ENCODE measurements around the gene PDS5B.

Gene PDS5B

GRCh38 chr13:32761472-32761871 is 175.2 kb downstream of the PDS5B start:
- Histone ChIP-seq H3K9ac (ENCODE audit: low read depth, low read length) (no peak overlapping the region), H3K9me3 (ENCODE audit: control insufficient read depth, insufficient read depth, low read length) (no peaks in the 10 kb centered on the region), H3K4me1 (ENCODE audit: control insufficient read depth, insufficient read depth, low read length) (no peaks in the 10 kb centered on the region), H3K36me3 (ENCODE audit: control insufficient read depth, insufficient read depth, low read length) (peaks cover 4% of the 10 kb centered on the region), H3K27me3 (ENCODE audit: control insufficient read depth, insufficient read depth, low read length) (no peaks in the 10 kb centered on the region), H3K4me3 (ENCODE audit: low read depth, low read length) (no peak overlapping the region)

DNA sequence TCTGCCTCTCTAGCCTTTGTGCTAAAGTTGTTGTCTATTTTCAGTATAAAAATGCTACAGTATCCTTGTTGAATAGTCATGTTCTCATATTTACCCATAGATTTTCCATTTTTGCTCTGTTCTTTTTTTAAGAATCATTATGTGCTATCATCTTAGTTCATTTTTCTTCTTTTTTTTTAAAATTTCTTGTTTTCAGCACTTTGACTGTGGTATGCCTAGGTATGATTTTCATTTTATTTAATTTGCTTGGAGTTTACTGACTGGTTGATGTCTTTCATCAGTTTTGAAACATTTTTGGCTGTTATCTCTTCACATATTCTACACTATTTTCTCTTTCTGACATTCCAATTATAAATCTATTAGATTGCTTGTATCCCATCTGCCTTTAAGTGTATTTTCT is 192.9 kb downstream of the PDS5B start:
- Histone ChIP-seq H3K36me3 (ENCODE audit: control insufficient read depth, insufficient read depth, low read length) (no peaks in the 10 kb centered on the region), H3K4me1 (ENCODE audit: control insufficient read depth, insufficient read depth, low read length) (no peaks in the 10 kb centered on the region), H3K9ac (ENCODE audit: low read depth, low read length) (no peak overlapping the region), H3K9me3 (ENCODE audit: control insufficient read depth, insufficient read depth, low read length) (no peaks in the 10 kb centered on the region), H3K4me3 (ENCODE audit: low read depth, low read length) (no peak overlapping the region), H3K27me3 (ENCODE audit: control insufficient read depth, insufficient read depth, low read length) (no peaks in the 10 kb centered on the region)

DNA sequence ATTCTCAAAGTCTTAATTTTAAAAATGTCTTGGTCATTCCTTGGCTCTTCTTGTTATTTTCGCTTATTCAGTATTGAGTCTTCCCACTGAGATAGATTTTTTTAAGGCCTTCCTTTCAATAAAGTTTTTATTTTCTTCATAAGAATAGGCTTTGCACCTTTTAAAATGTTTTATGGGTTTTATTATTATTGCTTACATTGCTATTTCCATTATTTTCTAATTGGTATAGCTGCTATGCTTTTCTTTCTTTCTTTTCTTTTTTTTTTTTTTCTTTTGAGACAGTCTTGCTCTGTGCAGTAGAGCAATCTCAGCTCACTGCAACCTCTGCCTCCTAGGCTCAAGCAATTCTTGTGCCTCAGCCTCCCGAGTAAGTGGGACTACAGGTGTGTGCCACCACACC is 195.7 kb downstream of the PDS5B start:
- Histone ChIP-seq H3K9me3 (ENCODE audit: control insufficient read depth, insufficient read depth, low read length) (no peaks in the 10 kb centered on the region), H3K27me3 (ENCODE audit: control insufficient read depth, insufficient read depth, low read length) (no peaks in the 10 kb centered on the region), H3K9ac (ENCODE audit: low read depth, low read length) (no peak overlapping the region), H3K36me3 (ENCODE audit: control insufficient read depth, insufficient read depth, low read length) (no peaks in the 10 kb centered on the region), H3K4me1 (ENCODE audit: control insufficient read depth, insufficient read depth, low read length) (no peaks in the 10 kb centered on the region), H3K4me3 (ENCODE audit: low read depth, low read length) (no peak overlapping the region)

DNA sequence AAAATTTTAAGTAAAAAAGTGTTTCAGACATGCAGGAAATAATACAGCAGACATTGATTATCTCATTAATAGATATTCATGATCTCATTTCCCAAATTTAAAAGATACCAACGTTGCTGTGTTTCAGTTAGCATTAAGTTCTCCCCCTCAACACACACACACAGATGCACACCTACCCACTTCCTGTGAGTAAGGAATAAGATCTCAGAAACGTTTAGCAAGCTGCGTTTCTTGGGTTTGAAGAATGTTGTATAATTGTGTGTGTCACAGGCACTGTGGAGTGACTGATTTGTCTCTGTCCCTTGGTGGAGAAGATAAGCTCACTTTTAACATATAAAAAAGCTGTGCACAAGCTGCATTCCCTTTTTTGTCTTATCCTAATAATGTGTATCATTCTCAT is 196.8 kb downstream of the PDS5B start:
- Histone ChIP-seq H3K9me3 (ENCODE audit: control insufficient read depth, insufficient read depth, low read length) (no peaks in the 10 kb centered on the region), H3K4me3 (ENCODE audit: low read depth, low read length) (no peak overlapping the region), H3K9ac (ENCODE audit: low read depth, low read length) (no peak overlapping the region), H3K27me3 (ENCODE audit: control insufficient read depth, insufficient read depth, low read length) (no peaks in the 10 kb centered on the region), H3K4me1 (ENCODE audit: control insufficient read depth, insufficient read depth, low read length) (no peaks in the 10 kb centered on the region), H3K36me3 (ENCODE audit: control insufficient read depth, insufficient read depth, low read length) (no peaks in the 10 kb centered on the region)

DNA sequence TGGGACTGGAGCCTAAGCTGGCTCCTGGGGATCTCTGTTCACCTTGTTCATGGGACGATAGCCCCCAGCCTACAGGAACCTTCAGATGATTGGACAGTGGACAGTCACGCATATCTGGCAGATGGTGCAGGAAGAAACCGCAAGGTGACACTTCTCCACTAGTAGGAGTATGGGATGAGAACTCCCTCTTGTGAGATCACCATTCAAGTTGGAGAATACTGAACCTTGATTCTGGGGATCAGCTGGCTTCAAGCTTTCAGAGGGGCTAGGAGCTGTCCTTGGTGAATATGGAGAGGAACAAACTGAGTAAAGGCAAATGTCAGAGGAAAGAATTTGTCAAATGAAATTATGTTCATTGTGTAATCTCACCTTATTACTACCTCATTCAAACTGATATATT is 204.5 kb downstream of the PDS5B start:
- H3K4me3 ChIP-seq (ENCODE audit: low read depth, low read length), result no peak overlapping the region
- H3K36me3 ChIP-seq (ENCODE audit: control insufficient read depth, insufficient read depth, low read length), result no peaks in the 10 kb centered on the region
- H3K9me3 ChIP-seq (ENCODE audit: control insufficient read depth, insufficient read depth, low read length), result no peaks in the 10 kb centered on the region
- no peak overlapping the region for H3K9ac ChIP-seq (ENCODE audit: low read depth, low read length)
- H3K4me1 ChIP-seq (ENCODE audit: control insufficient read depth, insufficient read depth, low read length), result no peaks in the 10 kb centered on the region
- H3K27me3 ChIP-seq (ENCODE audit: control insufficient read depth, insufficient read depth, low read length), result no peaks in the 10 kb centered on the region

DNA sequence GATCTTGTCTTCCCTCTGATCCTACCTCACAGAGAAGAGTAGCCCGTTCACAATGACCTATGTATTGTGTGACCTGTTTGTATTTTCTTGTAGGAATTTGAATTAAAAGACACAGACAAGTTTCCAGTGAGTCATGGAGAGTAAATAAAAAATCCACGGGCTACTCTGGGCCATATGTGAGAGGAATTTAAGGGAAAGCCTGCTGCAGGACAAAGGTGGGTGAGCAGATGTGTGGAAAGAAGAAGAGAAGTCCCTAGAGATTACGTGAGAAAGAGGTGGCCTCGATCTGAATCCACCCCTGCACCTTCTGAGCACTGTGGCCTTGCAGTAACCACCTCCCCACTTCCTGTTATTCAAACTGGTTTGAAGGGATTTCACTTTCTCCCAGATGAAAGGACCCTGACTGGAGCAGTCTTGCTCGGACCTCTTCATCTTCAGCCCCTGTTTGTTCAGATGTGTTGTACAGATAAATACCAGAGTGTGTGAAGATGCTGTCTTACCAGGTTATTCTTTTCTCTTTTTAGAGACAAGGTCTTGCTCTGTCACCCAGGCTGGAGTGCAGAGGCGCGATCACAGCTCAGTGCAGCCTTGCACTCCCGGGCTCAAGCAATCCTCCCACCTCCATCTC is 205.4 kb downstream of the PDS5B start:
- Histone ChIP-seq H3K9ac (ENCODE audit: low read depth, low read length) (no peak overlapping the region), H3K4me1 (ENCODE audit: control insufficient read depth, insufficient read depth, low read length) (no peaks in the 10 kb centered on the region), H3K9me3 (ENCODE audit: control insufficient read depth, insufficient read depth, low read length) (no peaks in the 10 kb centered on the region), H3K4me3 (ENCODE audit: low read depth, low read length) (no peak overlapping the region), H3K36me3 (ENCODE audit: control insufficient read depth, insufficient read depth, low read length) (no peaks in the 10 kb centered on the region), H3K27me3 (ENCODE audit: control insufficient read depth, insufficient read depth, low read length) (no peaks in the 10 kb centered on the region)

GRCh38 chr13:32796754-32797153 is 210.5 kb downstream of the PDS5B start:
- Histone ChIP-seq H3K4me1 (ENCODE audit: control insufficient read depth, insufficient read depth, low read length) (peaks cover 4% of the 10 kb centered on the region), H3K9me3 (ENCODE audit: control insufficient read depth, insufficient read depth, low read length) (no peaks in the 10 kb centered on the region), H3K9ac (ENCODE audit: low read depth, low read length) (no peak overlapping the region), H3K4me3 (ENCODE audit: low read depth, low read length) (no peak overlapping the region), H3K27me3 (ENCODE audit: control insufficient read depth, insufficient read depth, low read length) (no peaks in the 10 kb centered on the region), H3K36me3 (ENCODE audit: control insufficient read depth, insufficient read depth, low read length) (no peaks in the 10 kb centered on the region)

DNA sequence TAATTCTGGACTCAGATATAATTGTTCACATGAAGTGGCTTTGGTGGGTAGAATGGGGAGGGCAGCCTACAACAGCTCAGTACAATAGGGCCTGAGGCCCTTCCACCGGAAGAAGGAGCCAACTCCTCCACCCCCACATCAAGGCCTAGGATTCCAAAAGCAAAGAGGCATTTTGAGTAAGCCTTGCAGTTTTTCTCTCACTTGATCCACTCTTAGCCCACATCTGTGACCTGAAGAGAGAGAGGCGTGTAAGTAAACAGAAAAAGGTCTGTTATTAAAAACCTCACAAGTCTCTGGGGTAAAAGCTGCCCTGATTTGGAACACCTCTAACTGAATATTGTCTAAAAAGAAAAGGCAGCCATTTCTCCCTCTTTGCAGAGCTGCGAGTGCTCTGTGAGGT is 215.9 kb downstream of the PDS5B start:
- H3K36me3 ChIP-seq (ENCODE audit: control insufficient read depth, insufficient read depth, low read length), result no peaks in the 10 kb centered on the region
- no peak overlapping the region for H3K9ac ChIP-seq (ENCODE audit: low read depth, low read length)
- peaks cover 4% of the 10 kb centered on the region for H3K4me1 ChIP-seq (ENCODE audit: control insufficient read depth, insufficient read depth, low read length)
- H3K4me3 ChIP-seq (ENCODE audit: low read depth, low read length), result no peak overlapping the region
- no peaks in the 10 kb centered on the region for H3K27me3 ChIP-seq (ENCODE audit: control insufficient read depth, insufficient read depth, low read length)
- H3K9me3 ChIP-seq (ENCODE audit: control insufficient read depth, insufficient read depth, low read length), result no peaks in the 10 kb centered on the region

GRCh38 chr13:32804673-32805230 is 218.5 kb downstream of the PDS5B start:
- no peak overlapping the region for H3K4me3 ChIP-seq (ENCODE audit: low read depth, low read length)
- peaks cover 2% of the 10 kb centered on the region for H3K4me1 ChIP-seq (ENCODE audit: control insufficient read depth, insufficient read depth, low read length)
- H3K36me3 ChIP-seq (ENCODE audit: control insufficient read depth, insufficient read depth, low read length), result no peaks in the 10 kb centered on the region
- no peaks in the 10 kb centered on the region for H3K27me3 ChIP-seq (ENCODE audit: control insufficient read depth, insufficient read depth, low read length)
- no peaks in the 10 kb centered on the region for H3K9me3 ChIP-seq (ENCODE audit: control insufficient read depth, insufficient read depth, low read length)
- no peak overlapping the region for H3K9ac ChIP-seq (ENCODE audit: low read depth, low read length)

DNA sequence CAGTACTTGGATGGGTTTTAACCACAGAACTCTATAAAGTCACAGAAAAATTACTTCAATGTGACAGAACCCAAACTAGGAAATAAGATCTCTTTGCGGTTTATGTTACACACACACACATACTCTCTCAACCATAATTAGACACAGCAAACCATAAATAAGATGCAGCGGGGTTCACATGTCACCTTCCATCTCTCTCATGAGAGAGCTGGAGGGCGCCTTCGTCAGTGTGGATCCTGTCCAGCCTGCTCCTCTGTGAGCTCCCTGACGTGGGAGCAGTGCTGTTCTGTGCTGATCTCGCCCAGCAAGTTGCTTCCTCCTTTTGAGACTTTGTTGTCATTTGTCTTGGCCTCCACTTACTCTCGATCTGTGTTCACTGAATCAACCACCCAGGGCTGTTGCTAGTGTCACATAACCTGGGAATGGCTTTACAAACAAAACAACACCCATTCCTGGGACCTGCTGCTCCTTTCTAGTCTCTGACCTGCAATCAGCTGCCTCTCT is 225.1 kb downstream of the PDS5B start:
- Histone ChIP-seq H3K36me3 (ENCODE audit: control insufficient read depth, insufficient read depth, low read length) (no peaks in the 10 kb centered on the region), H3K4me3 (ENCODE audit: low read depth, low read length) (no peak overlapping the region), H3K9me3 (ENCODE audit: control insufficient read depth, insufficient read depth, low read length) (no peaks in the 10 kb centered on the region), H3K27me3 (ENCODE audit: control insufficient read depth, insufficient read depth, low read length) (no peaks in the 10 kb centered on the region), H3K4me1 (ENCODE audit: control insufficient read depth, insufficient read depth, low read length) (no peaks in the 10 kb centered on the region), H3K9ac (ENCODE audit: low read depth, low read length) (no peak overlapping the region)

GRCh38 chr13:32821149-32821688 is 235.0 kb downstream of the PDS5B start:
- Histone ChIP-seq H3K36me3 (ENCODE audit: control insufficient read depth, insufficient read depth, low read length) (no peaks in the 10 kb centered on the region), H3K27me3 (ENCODE audit: control insufficient read depth, insufficient read depth, low read length) (no peaks in the 10 kb centered on the region), H3K4me3 (ENCODE audit: low read depth, low read length) (no peak overlapping the region), H3K4me1 (ENCODE audit: control insufficient read depth, insufficient read depth, low read length) (peaks cover 4% of the 10 kb centered on the region), H3K9me3 (ENCODE audit: control insufficient read depth, insufficient read depth, low read length) (no peaks in the 10 kb centered on the region), H3K9ac (ENCODE audit: low read depth, low read length) (no peak overlapping the region)

- no peak overlapping the region for H3K4me3 ChIP-seq (ENCODE audit: low read depth, low read length)
- H3K27me3 ChIP-seq (ENCODE audit: control insufficient read depth, insufficient read depth, low read length), result no peaks in the 10 kb centered on the region
- no peaks in the 10 kb centered on the region for H3K9me3 ChIP-seq (ENCODE audit: control insufficient read depth, insufficient read depth, low read length)
- H3K4me1 ChIP-seq (ENCODE audit: control insufficient read depth, insufficient read depth, low read length), result peaks cover 4% of the 10 kb centered on the region
- H3K9ac ChIP-seq (ENCODE audit: low read depth, low read length), result no peak overlapping the region
- H3K36me3 ChIP-seq (ENCODE audit: control insufficient read depth, insufficient read depth, low read length), result no peaks in the 10 kb centered on the region
Observed at GRCh38 chr13:32822771-32823170, 236.5 kb downstream of the PDS5B start.
